G401 (cell line): ENCODE data around the gene LSM4. TPM values are rescaled to one million over a fixed set of nuclear protein-coding genes. Genes with fewer than 3 reads are reported as not detected.
"Not testable (repeated sequence)": the region's sequence is repeated elsewhere in the genome, so short reads cannot be mapped to it uniquely, and the experiment has no call there.

Experiments used
- DNase-seq: peaks from one replicate; pipeline ENCODE4 v3.0.0-alpha.2; 2015; ENCODE audit warnings: low spot score
- in situ Hi-C: cut with HindIII; loops from 2 replicates; pipeline ENCODE4 v1.10.0; 2016; ENCODE audit warnings: low sequenced_read_pairs, mixed read lengths
- total RNA-seq: library from RNA; depleted of rRNA; stranded (reverse); fragments of >200 nt; shearing (Covaris generic); gene quantifications from 2 replicates; pipeline ENCODE4 v1.2.3, GENCODE V29; 2014

The LSM4 gene
- total RNA-seq, 1 experiment from 2014 or later: 539 TPM

GRCh38 chr19:18344582-18344950 is 21.7 kb upstream of the LSM4 start:
- DNase-seq: no peak
- in situ Hi-C loops: no loop called here

- in situ Hi-C loops: no loop called here
- no peak for DNase-seq
Observed at GRCh38 chr19:18342090-18342632, 19.3 kb upstream of the LSM4 start.

DNA sequence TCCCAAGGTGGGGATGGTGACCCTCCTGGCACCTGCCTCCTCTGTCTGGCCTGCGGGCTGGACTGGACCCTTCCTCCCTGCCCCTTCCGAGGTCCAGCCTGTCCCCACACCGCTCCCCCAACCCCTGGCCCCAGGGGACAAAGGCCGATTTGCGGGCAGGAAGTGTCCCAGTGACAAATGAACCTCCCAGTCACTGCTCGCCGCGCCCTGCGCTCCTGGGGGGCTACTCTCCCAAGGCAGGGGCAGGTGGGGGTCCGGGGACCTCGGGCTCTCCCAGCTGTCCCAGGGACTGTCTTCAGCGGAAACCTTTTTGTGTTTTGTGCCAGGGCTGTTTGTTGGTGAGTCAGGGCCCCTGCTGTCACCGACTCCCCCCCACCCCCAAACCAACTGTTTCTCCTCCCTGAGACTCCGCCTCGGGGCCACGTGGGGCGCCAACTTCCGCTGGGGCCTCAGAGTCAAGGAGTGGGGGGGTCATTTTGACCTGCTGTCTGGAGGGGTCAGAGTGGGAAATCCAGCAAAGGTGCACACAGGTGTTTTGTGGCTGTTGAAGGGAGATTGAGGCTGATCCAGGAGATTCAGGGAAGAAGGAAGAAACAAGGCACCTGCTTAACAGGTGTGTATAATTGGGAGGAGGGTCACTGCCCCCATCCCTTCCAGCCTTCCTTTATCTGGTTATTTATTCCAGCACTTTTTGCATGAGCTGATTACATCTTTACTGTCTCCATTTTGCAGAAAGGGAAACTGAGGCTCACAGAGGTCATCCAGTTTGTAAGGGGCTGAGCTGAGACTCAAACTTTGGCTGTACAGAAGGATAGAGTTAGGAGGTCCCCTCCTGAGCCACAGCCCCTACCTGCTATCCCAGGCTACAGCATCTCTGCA is 18.4 kb upstream of the LSM4 start:
- in situ Hi-C loops: no loop called here

DNA sequence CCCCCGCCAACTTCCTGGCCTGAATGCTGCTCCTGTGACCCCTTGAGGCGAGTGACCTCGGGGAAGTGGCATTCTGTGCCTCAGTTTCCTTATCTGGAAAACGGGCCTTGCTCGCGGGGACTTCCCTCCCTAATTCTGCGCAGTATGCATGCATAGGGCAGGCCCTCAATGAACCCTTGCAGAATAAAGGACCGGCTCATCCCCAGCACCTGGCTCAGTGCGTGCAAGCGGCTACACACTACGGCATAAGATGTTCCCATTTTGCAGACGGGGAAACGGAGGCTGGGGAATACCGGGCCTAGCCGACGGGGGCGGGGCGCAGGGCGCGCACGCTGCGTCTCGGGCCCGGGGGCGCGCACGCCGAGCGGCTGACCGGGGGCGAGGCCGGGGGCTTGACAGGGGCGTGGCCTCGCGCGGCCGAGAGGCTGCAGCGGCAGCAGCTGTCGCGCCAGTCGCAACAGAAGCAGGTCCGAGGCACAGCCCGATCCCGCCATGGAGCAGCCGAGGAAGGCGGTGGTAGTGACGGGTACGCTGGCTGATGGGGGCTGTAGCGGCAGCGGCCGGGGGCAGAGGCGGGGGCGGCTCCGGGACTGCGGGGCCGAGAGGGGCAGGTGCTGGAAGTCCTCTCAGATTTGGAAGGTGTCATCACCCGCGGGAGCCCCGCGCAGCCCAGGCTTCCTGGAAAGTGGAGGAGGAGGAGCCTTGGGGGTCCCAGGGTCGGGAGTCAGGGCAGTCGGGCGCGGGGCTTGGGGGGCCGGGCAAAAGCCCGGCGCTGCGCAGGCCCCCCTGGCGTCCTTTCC is 17.5 kb upstream of the LSM4 start, which contains the start of gene PGPEP1:
Gene PGPEP1, plus strand, starts transcription at position 409 of the 800 bp plus-strand sequence. Its CDS starts 84 bp downstream, at position 493.
- DNase-seq: peak; percentile 74
- in situ Hi-C loops: no loop called here

More for the DNA sequence above, 18.4 kb upstream of the LSM4 start:
- peak; percentile 33 for DNase-seq

GRCh38 chr19:18339723-18340122 is 16.8 kb upstream of the LSM4 start:
- in situ Hi-C loops: no loop called here
- no peak for DNase-seq

DNA sequence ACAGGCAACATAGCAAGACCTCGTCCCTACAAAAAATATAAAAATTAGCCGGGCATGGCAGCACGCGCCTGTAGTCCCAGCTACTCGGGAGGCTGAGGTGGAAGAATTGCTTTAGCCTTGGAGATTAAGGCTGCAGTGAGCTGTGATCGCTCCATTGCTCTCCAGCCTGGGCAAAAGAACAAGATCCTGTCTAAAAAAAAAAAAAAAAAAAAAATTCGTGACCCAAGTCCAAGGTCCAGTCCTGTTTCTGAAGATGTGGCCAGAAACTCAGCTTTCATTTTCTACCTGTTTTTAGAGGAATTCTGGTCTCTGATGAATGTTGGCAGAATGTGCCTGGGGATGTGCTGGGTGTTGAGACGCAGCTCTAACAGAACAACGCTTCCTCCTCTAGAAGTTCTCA is 15.7 kb upstream of the LSM4 start:
- in situ Hi-C loops: no loop called here
- DNase-seq: no peak

DNA sequence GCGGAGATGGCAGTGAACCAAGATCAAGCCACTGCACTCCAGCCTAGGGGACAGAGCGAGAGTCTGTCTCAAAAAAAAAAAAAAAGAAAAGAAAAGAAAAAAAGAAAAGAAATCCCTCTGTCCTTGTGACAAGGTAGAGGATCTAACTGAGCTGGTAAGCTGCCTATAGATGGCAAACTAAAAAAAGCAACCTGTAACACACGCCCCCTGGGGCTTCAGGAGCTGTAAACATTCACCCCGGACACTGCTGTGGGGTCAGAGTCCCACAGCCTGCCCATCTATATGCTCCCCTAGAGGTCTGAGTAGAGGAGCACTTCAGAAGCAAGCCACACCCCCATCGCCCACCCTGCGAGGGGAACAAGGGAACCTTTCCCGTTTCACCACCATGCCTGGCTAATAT is 13.2 kb upstream of the LSM4 start:
- no peak for DNase-seq
- in situ Hi-C loops: no loop called here

DNA sequence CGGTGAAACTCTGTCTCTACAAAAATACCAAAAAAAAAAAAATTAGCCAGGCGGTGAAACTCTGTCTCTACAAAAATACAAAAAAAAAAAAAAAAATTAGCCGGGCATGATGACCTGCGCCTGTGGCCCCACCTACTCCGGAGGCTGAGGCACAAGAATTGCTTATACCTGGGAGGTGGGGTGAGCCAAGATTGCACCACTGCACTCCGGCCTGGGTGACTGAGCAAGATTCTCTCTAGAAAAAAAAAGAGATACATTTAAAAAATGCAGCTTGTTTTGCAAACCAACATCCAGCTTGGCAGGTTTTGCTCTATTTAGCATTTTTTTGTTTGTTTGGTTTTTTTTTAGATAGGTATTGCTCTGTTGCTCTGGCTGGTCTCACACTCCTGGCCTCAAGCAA is 10.8 kb upstream of the LSM4 start:
- in situ Hi-C loops: no loop called here
- DNase-seq: no peak

DNA sequence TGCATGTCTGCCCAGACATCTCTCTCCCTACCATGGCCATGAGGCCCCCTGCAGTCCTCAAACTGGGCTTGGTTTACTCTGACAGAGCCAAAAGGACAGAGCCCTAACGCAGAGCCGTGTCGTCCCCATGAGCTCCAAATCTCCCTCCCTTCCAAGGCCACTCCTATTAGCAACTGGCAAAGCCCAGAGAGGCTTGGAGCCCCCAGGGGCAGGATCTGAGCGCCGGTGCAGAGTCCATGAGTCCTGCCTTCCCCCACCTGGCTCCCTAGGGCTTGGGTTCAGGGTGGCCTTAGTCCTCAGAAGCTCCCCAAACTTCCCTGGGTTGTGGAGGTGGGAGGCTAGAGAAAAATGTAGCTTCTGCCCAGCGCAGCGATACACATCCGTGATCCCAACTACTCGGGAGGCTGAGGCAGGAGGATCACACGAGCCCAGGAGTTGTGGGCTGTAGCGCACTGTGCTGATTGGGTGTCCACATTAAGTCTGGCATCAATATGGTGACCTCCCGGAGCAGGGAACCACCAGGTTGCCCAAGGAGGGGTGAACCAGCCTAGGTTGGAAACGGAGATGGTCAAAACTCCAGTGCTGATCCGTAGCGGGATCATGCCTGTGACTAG is 10.1 kb upstream of the LSM4 start:
- no peak for DNase-seq
- in situ Hi-C loops: no loop called here

GRCh38 chr19:18330868-18331267 is 8.0 kb upstream of the LSM4 start:
- in situ Hi-C loops: no loop called here
- no peak for DNase-seq

DNA sequence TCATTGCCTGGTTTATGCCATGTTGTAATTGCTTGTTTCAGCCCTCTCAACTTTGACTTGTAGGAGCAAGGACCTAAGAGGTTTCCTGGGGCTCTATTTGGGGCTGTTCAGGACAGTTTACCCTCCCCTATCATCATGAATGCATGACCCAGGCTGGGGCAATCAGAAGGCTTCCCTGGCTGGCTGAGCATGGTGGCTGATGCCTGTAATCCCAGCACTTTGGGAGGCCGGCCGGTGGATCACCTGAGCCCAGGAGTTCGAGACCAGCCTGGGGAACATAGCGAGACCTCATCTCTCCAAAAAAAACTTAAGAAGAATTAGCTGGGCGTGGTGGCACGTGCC is 6.1 kb upstream of the LSM4 start:
- DNase-seq: no peak
- in situ Hi-C loops: no loop called here

GRCh38 chr19:18328340-18329034 is 5.6 kb upstream of the LSM4 start:
- peak; percentile 99 for DNase-seq
- in situ Hi-C loops: no loop called here

- in situ Hi-C loops: no loop called here
- no peak for DNase-seq
Observed at GRCh38 chr19:18326772-18327171, 3.9 kb upstream of the LSM4 start.

- in situ Hi-C loops, DNase-seq: not testable (repeated sequence)
Observed at GRCh38 chr19:18324373-18324731, 1.5 kb upstream of the LSM4 start.

GRCh38 chr19:18322318-18322758 is 538 bp downstream of the LSM4 start:
- DNase-seq: peak; percentile 30
- in situ Hi-C loops: no loop called here

DNA sequence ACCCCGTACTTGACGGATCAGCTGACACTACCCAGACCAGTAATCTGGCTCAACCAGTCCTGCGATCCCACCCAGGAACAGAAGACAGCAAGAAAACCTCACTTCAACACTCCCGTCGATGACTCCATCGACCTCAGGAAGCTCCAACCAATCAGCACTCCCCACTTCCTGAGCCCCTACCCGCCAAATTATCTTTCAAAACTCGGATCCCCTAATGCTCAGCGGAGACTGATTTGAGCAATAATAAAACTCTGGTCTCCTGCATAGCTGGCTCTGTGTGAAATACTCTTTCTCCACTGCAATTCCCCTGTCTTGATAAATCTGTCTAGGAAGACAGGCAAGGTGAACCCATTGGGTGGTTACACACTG is 1.2 kb downstream of the LSM4 start:
- in situ Hi-C loops: no loop called here
- no peak for DNase-seq

GRCh38 chr19:18320865-18321733 is 1.8 kb downstream of the LSM4 start:
- no peak for DNase-seq
- in situ Hi-C loops: no loop called here

DNA sequence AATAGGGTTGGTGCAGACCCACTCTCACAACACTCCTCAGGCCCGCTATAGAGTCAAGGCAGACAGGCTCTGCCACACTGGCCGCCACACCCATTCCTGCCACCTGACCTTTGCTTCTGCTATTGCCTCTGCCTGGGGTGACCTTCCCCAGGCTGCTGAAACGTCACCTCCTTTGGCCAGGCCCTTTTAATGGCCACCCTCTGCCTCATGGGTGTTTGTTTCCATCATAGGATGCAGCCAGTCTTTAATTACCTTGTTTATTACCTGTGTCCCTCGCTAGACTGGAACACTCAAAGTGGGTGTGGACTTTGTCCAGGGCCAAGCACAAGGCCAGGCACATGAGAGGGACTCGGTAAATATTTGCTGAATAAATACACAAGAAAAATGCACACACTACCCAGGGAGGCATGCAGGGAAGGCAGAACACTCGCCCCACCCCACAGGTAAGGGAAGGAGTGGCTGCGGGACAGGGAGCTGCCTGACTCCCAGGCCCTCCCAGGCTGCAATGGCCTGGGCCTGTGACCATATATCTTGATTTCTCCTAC is 3.2 kb downstream of the LSM4 start:
- no peak for DNase-seq
- in situ Hi-C loops: no loop called here
